ENCODE results near the gene ABAT.
"Not testable (repeated sequence)": the region's sequence is repeated elsewhere in the genome, so short reads cannot be mapped to it uniquely, and the experiment has no call there.

The ABAT gene

DNA sequence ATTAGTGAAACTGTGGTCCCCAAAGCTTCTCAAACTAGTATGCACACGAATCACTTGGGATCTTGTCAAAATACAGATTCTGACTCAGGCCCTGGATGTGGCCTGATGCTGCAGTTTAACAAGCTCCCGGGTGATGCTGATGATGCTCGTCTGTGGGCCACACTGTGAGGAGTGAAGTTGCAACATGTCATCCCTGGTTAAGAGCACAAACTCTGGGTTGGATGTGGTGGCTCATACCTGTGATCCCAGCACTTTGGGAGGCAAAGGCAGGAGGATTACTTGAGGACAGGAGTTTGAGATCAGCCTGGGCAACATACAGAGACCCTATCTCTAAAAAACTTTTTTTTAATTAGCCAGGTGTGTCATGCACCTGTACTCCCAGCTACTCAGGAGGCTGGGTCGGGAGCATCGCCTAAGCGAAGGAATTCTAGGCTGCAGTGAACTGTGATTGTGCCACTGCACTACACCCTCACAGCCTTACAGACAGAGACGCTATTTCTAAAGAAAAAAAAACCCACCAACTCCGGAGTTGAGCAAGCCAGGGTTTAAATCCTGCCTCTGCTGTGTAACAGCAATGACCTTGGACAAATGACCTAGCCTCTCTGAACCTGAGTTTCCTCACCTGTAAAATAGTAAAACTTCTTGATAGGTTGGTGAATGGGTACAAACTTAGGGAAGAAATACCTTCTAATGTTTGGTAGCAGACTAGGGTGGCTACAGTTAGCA is 24.4 kb upstream of the ABAT start:
- DNase-seq = no peak

DNA sequence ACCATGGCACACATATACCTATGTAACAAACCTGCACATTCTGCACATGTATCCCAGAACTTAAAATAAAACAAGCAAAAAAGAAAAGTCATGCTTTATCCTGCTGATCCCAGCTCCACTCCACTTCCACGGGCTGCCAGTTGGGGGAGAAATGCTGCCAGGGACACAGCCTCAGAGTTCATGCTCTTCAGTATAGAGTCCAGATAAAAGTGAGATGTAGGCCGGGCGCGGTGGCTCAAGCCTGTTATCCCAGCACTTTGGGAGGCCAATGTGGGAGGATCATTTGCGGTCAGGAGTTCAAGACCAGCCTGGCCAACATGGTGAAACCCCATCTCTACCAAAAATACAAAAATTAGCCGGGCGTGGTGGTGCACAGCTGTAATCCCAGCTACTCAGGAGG is 22.5 kb upstream of the ABAT start:
- not testable (repeated sequence) for DNase-seq

DNA sequence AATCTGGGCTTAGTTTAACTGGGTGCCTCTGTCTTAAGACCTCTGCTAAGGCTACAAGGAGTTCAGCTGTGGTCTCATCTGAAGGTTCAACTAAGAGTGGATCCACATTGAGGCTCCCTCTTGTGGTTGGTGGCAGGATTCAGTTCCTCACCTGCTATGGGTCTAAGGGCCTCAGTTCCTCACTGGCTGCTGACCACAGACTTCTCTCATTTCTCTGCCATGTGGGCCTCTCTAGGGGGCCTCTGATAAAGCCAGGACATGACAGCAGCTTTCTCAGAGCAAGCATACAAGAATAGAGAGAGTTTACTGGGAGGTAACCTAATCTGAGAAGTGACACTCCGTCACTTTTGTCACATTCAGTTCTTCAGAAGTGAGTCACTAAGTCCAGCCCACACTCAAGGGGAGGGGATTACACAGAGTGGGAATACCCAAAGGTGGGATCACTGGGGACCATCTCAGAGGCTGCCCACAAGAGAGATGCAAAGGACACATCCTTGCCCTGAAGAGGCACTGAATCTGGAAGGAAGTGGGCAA is 19.2 kb upstream of the ABAT start:
- no peak for DNase-seq

DNA sequence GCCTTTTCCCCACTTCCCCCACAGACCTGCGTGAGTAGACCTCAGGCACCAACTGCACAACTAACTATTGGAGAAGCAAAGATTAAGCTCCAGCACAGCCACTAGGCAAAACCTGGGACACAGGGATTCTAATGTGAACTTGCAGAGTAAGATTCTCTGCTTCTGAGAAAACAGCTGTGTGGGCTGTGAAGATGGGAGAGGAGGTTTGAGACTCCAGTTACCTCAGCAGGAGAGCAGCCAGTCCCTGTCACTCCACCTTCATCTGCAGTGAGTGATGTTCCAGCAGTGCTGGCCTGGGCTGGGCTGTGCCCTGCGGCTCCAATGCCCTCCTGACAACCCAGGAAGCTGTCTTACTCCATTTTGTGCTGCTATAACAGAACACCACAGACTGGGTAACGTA is 18.0 kb upstream of the ABAT start:
- no peak for DNase-seq

DNA sequence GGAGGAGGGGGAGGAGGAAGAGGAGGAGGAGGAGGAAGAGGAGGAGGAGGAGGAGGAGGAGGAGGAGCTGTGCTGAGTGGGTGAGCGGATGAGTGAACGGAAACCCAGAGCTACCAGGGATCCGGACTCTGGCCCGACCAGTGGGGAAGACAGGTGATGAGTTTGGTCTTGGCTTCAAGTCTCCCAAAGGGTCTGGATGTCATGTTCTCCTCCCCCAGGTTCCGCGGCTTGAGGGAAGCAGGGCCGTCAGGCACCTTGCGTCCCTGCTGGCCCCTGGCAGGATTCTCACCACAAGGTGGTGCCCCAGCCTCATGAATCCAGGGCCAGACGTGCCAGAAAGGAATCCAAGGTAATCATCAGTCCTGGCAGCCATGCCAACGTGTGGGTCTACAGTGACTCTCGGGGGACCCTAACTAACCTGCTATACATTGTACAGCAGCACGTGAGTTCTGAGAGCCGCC is 13.5 kb upstream of the ABAT start:
- DNase-seq = peak; percentile 2

DNA sequence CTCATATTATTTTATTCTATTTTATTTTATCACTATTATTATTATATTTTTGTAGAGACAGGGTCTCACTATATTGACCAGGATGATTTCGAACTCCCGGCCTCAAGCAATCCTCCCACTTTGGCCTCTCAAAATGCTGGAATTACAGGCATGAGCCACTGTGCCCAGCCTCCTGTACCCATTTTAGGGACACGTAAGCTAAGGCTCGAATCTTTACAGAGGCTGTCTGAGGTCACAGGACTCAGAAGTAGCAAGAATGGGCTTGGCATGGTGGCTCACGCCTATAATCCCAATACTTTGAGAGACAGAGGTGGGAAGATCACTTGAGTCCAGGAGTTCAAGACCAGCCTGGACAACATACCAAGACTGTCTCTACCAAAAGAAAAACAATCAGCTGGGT is 12.7 kb upstream of the ABAT start:
- DNase-seq = no peak

DNA sequence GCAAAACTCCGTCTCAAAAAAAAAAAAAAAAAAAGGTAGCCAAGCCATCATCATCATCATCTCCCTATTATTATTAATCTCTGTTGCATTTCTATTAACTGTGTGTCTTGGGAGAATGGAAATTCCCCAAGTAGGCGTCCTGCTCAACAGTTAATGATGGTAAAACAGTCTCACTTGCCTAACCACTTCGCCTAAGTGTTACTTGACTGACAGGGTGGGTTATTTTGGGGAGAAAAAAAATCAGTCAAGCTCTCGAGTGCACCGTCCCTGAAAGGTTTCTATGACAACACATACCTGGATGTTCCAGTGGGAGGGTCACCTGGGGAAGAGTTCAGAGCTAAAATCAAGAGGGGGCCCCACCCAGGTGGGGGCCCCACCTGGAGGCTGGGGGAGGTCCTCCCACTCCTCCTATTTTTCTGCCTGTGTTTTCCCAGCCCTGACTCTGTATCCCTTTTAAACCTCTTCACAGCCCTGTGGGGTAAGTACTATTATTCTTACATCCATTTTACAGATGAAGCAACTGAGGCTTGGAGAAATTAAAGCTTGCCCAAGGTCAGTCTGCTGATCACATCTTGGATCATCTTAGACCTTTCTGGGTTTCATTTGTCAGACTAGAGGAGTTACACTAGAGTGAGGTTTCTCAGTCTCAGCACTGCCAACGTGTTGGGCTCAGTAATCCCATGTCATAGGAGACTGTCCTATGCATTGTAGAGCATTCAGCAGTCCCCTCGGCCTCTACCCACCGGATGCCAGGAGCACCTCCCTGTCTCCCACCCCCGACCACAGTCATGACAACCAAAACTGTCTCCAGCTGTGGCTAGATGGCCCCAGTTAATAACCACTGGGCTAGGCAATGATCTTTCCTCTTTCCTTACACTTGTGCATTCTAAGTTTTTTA is 11.0 kb upstream of the ABAT start:
- no peak for DNase-seq

DNA sequence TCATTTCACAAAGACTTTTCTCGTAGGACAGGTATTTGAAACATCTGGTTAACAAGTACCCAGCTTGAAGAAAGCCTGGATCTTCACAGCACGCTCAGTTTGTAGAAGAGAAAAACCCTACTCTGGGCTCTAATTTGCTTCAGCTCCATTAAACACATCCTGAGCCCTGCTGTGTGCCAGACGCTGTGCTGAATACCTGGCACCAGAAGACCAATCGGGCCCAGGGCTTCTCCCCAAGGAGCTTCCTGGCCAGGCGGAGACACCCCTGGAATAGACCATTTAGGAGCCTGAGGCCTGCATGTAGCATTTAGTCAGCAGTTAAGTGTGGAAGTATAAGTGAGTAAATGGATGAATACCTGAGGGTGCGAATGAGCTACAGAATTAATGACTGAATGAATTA is 8.9 kb upstream of the ABAT start:
- no peak for DNase-seq

DNA sequence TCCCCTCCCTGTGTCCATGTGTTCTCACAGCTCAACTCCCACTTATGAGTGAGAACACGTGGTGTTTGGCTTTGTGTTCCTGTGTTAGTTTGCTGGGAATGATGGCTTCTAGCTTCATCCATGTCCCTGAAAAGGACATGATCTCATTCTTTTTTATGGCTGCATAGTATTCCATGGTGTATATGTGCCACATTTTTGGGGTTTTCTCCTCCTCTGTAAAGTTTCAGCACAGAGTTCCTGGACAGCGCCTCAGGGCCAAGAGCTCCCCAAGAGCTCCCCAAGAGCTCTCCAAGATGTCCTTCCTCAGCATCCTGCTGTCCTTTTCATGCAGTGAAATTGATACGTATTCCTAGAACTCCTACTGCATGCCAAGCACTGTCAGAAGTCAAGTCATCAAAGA is 6.9 kb upstream of the ABAT start:
- no peak for DNase-seq

DNA sequence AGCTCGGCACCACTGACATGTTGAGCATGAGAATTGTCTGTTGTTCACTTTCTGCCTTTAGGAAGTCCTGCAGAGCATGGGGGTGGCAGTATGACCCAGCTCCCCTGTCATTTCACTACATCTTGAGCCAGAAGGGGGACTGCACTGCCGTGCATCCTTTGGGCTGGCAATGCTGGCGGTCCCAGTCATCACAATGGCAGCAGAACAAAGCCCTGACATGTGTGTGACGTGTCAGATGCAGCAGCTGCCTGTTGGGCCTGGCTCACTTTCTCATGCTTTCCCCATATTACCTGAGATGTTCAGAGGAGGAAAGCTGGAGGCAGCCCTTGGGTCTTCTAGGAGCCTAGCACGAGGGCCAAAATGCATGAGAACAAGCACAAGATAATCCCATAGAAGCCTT is 6.3 kb upstream of the ABAT start:
- no peak for DNase-seq

DNA sequence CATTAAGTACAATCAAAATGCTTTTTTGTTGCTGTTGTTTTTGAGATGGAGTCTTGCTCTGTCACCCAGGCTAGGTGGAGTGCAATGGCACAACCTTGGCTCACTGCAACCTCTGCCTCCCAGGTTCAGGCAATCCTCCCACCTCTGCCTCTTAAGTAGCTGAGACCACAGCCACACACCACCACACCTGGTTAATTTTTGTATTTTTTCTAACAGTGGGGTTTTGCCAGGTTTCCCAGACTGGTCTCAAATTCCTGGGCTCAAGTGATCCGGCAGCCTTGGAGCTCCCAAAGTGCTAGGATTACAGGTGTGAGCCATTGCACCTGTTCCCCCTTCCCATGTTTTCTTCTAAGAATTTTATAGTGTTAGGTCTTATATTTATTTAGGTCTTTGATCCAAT is 4.9 kb upstream of the ABAT start:
- no peak for DNase-seq

DNA sequence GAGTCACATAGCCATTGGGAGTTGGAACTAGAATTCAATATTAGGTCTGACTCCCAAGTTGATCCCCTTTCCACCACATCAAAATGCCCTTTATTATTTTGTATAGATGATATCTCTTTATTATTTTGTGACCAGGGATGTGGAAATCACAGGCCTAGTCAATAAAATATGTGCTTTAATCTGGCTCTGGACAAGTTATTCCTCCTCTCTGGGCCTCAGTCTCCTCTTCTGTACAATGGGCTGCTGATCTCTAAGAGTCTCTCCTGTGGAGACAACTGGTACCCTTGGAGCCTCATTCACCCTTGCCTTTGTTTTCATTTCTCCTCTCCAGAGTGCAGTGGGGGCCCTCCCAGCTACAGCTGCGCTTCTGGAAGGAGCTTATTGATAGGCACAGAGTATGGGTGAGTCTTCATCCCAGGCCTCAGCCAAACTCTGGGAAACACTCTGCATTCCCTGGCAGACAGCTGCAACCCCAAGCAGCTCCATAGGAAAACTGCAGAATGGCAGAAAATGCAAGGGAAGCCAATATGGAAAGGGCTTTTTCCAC is 4.3 kb upstream of the ABAT start:
- no peak for DNase-seq

DNA sequence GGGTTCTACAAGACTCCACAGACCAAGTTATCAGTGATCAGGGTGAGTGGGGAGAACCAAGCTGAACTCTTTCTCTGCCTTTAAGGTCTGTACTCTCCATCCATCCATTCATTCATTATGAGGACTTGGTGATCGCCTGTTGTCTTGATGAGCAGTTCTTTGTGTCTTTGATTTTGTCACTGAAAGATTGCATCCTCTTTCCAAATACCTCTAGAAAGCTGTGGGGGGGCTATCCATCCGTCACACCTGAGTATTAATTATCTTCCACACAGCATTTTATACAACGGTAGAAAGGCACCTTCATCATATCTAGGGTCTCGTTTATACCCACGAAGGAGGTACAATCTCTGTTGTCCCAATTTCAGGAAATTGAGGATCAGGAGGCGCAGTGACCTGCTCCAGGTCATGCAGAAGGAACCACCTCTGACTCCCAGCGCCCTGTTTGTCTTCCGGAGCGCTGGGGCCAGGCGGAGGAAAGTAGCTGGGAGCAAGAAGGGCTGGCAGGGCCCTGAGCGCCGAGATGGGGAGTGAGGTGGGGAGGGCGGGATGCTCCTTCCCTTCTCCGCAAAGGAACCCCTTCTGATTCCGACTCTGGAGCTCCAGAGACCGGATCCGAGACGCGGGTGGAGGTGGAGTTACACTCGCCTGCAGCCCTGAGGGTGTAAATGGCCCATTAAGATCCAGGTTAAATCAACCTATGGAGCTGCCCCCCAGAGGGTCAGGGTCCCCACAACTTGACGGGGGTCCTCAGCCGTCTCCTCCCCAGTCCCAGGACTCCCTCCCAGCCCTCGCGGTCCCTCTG is 605 bp upstream of the ABAT start:
- no peak for DNase-seq

DNA sequence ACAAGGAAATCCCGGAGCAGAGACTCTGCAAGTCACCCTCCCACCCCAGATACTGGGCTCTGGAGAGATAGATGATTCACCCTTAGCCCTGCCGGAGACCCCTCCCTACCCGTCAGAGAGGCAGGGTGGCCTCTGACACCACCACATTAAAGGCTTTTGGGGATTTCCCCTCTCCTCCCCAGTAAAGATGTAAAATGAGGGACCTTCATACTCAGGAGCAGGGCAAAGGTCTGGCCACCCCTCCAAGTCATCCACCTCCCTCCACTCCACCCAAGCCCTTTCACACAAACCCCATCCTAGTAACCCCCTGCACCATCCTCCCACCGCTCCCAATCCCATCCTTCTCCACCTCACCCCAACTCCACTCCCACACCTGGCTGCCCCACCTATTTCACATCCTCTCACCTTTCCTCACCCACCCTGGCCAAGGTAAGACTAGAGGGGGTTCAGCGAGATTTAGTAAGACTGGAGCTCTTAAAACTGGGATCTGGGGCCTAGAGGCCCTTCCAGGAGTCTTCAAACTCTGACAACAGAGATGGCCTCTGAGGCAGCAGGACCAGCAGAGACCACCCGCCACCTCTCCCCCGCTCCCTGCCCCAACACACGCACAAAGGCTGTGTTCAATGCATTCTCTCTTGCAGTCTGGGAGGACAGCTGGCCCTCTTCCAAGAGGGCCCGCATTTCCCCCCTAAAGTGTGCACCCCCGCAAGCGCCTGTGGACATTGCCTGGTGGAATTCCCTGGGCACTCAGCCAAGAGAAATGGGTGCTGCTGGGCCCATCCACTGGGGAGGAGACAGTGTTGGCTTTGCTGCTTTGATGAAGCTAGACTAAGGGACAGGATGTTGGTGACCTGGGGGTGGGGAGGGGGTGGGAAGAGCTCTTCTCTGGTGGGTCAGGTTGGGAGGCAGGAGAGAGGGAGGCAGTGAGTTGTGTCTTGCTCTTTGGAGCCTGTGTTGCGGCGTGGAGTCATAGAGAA is 1.1 kb downstream of the ABAT start:
- DNase-seq = no peak

DNA sequence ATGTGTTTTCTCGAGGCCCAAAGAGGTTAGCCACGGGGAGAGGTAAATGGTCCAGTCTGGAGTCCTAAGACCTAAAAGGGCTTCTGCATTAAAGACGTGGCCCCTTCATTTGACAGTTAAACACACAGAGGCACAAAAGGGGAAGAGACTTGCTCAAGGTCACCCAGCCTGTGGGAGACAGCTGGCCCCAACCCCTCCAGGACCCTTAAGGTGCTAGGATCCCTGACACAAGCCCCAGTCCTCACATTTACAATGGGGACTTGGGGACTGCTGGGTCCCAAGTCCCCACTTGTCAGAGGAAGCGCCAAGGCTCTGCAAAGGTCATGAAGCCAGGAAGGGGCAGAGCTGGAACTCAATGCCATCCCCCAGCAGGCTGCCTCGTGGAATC is 1.7 kb downstream of the ABAT start:
- no peak for DNase-seq

DNA sequence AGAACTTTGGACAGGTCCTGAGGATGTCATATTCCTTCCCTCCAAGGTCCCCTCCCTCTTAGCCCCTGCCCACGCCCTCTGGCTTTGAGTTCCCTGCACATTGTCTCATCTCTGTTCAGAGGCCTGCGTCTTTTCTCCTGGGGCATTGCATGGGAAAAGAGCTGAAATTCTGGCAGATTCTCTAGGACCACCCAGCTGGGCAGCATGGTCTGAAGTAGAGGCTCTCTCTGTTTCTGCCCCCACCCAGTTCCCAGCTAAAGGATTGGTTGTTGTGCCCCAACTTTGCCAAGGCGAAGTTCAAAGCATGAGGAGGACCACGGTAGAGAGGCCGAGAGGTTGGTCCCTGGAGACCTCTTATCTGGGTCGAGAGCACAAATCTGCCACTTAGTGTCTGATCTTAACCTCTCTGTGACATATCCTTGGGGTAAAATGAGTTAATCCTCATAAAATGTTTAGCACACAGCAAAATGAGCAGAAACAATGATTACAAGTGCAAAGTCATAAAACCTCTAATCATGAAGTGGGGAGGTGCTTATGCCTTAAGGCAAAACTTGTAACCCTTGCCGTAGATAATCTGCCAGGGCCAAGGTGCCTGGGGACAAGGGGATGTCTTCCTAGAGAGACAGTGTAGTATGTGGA is 2.4 kb downstream of the ABAT start:
- DNase-seq = no peak

DNA sequence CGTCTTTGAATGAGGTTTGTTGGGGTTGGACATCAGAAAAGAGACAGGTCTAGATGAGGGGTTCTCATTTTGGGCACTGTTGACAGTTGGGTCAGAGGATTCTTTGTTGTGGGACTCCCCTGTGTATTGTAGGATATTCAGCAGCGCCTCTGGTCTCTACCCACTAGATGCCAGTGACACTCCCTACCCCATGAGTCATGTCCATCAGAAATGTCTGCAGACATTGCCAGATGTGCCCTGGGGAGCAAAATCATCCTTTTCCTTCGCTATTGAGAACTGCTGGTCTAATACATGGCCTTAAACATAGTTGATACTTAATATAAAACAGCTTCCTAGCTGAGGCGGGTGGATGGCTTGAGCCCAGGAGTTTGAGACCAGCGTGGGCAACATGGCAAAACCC is 3.1 kb downstream of the ABAT start:
- no peak for DNase-seq

DNA sequence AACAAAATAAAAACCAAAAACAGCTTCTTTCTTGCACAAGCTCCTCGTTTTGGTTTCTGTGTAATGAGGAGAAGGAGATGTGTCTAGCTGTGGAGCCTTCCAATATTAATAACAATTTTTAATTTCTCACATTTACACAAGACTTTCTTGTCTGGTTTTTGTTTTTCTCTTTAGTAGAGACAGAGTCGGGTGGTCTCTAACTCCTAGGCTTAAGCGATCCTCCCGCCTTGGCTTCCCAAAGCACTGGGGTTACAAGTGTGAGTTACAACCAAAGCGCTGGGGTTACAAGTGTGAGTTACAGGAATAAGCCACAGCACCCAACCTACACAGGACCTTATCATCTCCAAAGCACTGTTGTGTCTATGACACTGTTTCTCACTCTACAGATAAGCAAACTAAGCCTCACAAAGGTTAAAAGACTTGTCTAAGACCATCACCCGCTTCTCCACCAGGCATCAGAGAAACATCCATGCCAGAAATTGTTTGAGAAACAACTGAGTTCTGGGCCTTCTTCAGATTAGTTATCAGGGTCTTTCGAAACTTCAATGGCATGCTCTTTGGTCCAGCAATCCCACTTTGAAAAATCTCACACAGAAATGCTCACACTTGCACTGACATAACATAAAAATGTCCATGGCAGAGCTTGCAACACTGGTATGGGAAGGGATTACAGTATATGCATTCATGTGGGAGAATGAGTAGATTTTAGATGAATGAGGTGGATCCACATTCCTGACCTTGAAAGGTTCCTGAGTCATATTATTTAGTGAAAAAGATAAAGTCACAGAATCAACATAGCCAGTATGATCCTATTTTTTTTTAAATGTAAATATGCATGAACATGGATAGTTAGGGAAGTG is 3.9 kb downstream of the ABAT start:
- DNase-seq = no peak

DNA sequence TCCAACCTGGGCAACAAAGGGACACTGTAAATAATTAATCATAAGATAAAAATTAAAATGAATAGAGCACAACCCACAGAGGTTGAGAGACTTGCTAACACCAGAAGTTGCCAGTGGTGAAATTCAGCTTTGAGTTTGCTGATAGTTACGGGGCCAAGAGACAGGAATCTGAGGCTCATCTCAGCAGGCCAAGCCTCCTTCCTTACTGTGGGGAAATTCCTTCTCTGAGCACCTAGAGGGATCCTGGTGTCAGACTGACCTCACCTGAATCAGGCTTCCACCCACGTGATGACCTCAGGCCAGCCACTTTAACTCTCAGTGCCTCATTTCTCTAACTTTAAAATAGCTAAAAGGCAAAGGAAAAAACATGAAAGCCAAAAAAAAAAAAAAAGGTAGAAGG is 4.7 kb downstream of the ABAT start:
- no peak for DNase-seq

Data from NCI-H446 treated with DMSO at 0.1 percent for 48 hours (cell line).